ENCODE measurements around the gene DCAF12L2.

DNA sequence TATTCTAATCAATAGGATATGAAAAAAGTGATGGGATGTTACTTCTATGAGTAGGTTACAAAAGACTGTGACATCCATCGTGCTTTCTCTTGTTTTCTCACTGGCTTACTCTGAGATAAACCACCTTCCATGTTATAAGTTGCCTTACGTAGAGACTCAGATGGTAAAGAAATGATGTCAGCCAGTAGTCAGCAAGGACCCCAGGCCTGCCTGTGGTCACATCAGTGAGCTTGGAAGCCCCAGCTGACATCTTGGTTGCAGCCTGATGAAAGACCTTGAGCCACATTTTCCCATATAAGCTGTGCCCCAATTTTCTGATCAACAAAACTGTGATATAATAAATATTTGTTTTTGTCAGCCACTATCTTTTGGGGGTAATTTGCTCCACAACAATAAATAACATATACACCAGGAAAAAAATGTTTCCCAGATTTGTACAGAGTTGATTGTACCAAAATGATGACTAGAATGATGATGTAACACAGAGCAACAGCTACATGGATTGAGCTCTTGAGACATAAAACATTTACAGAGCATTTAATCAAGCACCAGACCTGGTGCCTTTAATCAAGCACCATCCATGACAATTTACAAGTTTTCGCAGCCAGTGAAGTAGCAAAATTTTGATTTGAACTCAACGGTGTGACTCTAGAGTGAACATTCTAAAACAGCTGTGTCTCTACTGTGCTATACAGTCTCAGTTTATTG lies 11.2 kb upstream of the DCAF12L2 start:
- TF ChIP-seq, protein P1, sequence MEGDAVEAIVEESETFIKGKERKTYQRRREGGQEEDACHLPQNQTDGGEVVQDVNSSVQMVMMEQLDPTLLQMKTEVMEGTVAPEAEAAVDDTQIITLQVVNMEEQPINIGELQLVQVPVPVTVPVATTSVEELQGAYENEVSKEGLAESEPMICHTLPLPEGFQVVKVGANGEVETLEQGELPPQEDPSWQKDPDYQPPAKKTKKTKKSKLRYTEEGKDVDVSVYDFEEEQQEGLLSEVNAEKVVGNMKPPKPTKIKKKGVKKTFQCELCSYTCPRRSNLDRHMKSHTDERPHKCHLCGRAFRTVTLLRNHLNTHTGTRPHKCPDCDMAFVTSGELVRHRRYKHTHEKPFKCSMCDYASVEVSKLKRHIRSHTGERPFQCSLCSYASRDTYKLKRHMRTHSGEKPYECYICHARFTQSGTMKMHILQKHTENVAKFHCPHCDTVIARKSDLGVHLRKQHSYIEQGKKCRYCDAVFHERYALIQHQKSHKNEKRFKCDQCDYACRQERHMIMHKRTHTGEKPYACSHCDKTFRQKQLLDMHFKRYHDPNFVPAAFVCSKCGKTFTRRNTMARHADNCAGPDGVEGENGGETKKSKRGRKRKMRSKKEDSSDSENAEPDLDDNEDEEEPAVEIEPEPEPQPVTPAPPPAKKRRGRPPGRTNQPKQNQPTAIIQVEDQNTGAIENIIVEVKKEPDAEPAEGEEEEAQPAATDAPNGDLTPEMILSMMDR (IDR thresholded peaks at IDR 0.05; ENCODE audit: low read length), result no peak
- TF ChIP-seq EZH2 (IDR thresholded peaks at IDR 0.05; ENCODE audit: borderline replicate concordance, low read length), result no peak

Data from OCI-LY1 (cell line).